Stimulated activated CD4-positive, alpha-beta T cell treated with anti-CD3 and anti-CD28 coated beads, Interleukin-2, amount 100 ng/mL, for 48 hours (primary cell): Measurements from ENCODE around the gene PRKN.
"Not testable (repeated sequence)": the region's sequence is repeated elsewhere in the genome, so short reads cannot be mapped to it uniquely, and the experiment has no call there.

Experiments
- DNase-seq, 2 donors: peaks; one replicate each; pipeline ENCODE4 v3.0.0-alpha.2; 2020

PRKN gene

DNA sequence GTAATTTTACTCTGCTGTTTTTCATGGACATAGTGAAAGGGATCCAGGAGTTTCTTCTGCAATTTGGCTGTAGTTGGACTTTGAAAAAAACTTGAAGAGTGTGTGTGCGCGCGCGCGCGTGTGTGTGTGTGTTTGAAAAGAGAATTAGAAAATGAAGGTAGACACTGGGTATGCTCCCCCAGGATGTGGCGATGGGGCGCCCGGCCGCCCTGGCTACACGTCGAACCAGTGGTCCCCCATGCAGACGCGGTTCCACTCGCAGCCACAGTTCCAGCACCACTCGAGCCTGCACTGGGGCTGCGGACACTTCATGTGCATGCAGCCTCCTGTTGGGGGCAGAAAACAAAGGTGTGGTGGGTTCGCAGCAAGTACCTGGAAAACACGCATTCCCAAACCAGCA, 1377.7 kb downstream of the PRKN start:
- no peak for DNase-seq

DNA sequence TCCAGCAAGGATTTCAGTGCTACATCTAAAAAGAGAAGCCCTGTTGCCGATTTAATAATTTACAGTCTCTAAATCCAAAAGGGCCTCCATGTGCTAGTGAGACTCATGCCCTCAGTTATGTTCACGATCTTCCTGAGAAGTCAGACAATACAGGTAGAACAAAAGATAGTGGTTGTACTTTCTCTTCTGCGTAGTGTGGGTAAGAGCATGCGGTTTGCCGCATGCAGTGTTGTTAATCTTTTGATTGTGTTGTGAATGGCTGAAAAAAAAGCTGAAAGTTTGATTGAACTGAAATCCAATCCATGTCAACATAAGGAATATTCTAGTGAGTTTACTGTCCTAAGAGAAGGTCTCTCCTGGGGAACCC, 1379.0 kb downstream of the PRKN start:
- no peak for DNase-seq

DNA sequence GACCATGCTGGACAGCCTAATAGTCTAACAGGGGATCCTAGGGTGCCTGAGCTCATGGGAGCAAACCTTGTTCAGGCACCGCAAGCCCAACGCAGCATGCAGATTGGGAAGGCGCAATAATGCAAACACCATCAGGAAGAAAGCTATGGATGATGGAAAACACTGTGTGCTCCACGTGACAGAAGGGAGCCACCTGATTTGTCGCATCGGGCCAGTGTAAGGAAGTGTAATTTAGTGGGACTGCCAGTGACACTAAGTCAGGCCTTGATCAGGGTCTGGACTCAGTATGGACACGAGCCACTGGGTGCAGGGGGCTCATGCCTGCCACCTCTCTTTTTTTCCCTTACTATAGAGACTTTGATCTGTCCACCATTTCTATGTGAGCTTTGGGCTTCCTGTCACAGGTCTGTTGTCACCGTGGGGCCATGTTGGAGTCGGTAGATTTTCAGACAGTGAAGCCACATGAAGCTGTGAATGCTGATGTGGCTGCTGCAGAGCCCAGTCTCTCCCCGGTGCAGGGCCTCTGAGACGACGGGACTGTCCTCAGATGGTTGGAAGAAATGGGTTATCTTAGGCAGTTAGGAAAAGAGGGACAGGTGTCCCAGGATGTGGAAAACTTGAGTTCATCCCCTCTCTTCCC, 1379.5 kb downstream of the PRKN start:
- DNase-seq: no peak

DNA sequence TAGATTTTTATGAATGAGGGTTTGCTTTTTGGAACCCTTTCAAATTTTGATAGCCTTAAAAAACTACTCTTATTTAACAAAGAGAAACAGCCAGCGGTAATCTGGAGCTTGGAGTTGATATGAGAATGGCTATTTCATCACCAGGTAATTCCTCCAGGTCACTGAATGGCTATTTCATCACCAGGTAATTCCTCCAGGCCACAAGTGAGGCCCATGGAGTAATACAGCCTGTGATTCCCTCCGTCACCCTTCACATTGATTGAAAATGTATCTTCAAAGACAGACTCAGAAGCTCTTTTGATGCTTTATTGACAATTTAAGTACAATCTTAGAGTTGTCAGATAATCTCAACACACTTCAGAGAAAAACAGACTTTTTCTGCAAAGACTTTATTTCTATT, 1380.4 kb downstream of the PRKN start:
- no peak for DNase-seq

DNA sequence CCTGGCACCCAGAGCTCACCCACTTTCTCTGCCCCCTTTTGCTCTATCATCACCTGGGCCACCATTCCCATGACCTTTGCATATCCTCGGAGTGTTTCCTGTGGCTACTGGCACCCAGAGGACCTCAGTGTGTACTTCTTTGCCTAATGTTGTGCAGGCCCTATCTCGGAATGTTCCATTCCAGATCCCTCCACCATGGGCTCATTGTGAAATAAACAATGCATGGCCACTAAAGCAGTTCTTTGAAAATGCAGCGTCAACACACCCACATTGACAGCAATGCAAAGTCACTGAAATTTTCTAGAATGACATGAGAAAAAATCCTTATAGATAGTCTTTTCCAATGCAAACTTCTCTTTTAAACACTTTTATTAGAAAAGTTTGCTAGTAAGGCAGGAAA, 1380.8 kb downstream of the PRKN start:
- no peak for DNase-seq

DNA sequence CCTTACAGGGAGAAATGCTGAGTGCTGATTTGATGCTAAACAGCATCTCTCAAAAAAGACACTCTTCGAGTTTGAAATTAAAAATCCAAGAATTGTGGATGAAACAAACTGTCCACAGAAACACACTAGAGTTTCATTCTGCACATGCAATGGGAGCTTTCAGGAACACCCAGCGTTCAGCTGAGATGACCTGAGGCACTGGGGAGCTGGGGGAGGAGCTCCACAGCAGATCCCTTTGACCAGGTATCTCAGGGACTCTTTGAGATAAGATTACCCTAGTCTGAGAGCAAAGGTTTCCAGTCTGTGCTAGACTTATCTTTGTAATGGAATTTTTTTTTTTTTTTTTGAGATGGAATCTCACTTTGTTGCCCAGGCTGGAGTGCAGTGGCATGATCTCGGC, 1382.9 kb downstream of the PRKN start:
- DNase-seq: no peak

DNA sequence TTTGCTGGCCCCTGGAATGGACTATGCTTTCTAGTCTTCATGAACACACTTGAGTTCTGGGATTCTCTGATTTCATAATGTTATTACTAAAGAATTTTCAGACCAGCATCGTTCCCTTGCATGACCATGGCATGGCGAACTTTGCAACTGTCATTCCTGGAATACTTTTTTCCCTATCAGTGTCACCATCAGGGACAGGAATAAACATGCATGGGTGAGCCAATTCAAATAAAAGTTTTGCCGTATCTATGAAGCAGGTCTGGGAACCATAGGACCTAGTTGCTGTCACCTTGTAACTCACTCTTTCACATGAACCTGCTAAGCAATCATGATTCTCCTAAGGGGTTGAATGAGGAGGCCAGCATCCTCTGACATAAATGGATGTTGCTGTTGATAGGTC, 1385.5 kb downstream of the PRKN start:
- no peak for DNase-seq

DNA sequence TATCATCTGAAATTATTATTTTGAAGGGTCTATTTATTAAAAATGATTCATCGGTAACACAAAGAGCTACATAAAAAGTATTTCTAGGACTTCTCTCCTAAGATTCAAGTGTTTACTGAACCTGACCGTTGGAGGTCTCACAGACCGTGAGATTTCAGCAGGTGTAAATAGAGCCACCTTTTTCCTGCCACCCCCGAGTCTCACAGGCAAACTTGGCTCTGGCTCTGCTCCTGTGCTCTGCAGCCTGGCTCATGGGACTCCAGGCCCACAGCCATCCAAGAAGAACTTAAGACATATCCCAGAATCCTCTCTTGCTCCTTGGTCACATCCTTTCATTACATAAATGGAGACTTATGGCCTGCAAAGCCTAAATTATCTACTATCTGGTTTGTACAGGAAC, 1385.9 kb downstream of the PRKN start:
- DNase-seq: no peak

DNA sequence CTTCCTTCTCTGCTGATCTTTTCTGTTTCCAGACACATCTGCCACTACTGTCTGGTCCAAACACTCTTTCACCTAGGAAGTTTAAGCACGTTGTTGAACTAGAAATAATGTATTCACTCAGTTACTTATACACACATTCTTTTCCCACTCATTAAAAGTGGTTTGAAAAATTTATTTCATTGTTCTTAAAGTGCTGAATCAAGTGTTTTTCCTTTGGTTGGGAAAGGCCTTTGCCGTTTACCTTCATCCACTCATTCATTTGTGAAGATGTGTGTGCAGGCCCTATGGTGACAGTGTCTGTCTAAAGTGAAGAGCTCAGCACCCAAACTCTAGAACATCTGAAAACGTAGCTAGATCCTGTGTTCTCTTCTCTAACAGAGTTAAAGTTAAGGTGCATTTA, 1389.6 kb downstream of the PRKN start:
- no peak for DNase-seq

DNA sequence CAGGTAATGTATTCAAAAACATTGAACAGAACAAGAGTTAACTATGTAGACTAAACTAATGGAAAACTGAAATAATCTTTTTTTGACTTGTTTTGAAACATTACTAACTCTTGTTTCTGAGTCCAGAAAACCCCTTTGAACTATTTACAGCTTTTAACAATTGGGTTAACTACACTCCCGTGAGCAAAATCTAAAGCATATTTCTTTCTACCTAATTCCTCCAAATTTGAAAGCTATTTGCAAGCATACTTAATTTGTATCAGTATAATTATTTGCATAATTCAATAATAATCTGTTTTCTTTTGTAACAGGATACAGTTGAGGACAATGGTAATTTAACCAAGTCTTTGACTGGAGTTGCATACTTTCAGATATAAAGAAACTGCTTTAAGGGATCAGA, 1391.1 kb downstream of the PRKN start:
- no peak for DNase-seq

DNA sequence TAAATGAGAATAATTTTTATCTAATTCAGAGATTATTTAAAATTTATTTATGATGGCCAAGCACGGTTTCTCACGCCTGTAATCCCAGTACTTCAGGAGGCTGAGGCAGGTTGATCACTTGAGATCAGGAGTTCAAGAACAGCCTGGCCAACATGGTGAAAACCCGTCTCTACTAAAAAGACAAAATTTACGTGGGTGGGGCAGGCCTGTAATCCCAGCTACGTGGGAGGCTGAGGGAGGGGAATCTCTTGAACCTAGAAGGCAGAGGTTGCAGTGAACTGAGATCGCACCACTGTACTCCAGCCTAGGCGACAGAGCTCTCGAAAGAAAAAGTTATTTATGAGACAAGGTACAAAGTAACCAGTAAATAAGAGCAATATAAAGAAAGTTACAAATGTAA, 1394.2 kb downstream of the PRKN start:
- no peak for DNase-seq

DNA sequence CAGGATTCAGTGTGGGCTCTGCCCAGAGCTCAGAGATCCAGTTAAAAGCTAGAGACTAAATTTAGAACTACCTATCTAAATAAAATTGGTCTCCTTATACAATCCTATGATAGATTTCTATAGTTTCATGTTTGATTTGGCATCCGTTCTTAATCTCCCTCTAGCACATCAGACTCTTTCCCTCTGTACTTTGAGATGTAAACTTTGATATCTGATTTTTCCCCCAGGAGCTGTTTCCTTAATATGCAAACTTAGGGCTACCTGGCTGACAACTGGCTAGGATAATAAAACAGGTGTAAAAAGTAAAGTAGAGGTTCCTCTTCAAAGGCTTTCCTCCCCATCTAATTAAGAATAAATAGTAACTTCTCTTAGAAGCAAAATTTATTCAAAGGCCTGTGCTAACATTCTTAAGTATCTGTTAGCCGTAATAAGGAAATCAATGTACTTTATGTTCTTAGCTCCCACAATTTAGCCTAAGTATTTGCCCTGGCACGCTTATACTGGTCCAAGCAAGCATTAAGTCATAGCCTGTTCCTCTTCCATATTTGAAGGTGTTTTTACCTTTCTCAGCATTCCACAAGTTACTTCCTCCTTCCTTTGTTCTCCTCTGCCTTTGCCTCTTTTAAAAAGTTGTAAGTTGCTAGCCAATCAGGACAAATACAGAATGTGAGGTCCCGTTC, 1396.0 kb downstream of the PRKN start:
- not testable (repeated sequence) for DNase-seq

DNA sequence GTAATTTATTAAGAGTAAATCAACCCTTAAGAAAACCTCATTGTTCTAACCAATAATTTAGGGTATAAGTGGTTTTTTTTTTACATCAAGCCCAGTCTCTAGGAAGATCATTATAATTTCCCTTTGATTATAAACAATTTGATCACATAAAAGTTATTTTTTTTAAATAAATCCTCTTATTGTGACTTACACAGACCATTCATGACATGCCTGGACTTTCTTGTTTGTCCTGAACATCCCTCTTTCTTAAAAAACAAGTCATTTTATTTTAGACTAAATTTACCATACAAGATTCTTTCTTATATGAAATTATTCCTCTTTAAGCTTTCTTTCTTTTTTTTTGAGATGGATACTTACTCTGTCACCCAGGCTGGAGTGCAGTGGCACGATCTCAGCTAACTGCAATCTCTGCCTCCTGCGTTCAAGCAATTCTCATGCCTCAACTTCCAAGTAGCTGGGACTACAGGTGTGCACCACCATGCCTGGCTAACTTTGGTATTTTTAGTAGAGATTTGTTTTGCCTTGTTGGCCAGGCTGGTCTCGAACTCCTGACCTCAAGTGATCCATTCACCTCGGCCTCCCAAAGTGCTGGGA, 1400.1 kb downstream of the PRKN start:
- DNase-seq: no peak

DNA sequence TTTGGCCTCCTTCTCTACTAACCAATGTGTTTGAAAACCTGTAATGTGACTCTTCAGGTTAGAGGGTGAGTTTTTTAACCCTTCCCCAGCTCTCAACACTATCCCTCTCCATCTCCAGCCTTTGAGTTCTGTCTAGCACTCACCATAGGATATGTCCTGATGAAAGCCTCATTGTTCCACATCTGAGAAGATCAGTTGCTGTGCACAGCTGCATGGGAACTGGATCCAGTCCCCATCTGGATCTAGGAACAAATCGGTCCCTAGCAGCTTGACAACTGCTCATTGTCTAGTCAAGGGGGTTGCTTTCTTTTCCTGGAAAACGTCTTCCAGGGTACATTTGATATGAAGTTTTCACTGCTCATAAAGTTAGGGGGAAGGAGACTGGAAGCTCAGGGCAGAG, 1408.3 kb downstream of the PRKN start:
- no peak for DNase-seq

DNA sequence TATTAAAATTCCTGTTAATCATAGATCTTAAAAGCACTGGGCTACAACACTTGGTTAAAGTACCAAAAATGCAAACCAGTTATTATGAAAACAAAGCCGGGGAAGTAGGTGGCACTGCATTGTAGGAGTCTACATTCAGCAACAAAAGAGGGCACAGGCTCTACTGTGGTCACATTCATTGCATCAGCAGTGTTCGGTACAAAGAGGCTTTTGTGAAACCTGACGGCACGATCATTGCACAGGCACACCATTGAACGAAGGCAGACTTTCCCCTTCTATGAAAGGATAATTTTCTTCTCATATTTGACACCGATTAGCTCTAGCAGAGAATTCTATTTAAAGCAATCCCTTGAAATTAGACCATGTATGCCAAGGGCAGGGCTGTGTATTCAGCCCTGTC, 1409.1 kb downstream of the PRKN start:
- DNase-seq: no peak

DNA sequence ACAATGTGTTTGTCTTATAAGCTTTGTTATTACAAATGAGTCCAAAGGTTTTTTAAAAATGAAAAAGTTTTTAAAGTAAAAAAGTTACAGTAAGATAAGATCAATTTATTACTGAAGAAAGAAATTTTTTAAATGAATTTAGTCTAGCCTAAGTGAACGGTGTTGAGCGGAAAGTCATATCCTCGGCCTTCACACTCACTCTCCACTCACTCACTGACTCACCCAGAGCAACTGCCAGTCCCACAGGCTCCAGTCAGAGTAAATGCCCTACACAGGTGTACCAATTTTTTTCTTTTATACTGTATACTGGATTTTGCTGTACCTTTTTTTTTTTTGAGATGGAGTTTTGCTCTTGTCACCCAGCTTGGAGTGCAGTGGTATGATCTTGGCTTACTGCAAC, 1411.0 kb downstream of the PRKN start:
- DNase-seq: no peak

DNA sequence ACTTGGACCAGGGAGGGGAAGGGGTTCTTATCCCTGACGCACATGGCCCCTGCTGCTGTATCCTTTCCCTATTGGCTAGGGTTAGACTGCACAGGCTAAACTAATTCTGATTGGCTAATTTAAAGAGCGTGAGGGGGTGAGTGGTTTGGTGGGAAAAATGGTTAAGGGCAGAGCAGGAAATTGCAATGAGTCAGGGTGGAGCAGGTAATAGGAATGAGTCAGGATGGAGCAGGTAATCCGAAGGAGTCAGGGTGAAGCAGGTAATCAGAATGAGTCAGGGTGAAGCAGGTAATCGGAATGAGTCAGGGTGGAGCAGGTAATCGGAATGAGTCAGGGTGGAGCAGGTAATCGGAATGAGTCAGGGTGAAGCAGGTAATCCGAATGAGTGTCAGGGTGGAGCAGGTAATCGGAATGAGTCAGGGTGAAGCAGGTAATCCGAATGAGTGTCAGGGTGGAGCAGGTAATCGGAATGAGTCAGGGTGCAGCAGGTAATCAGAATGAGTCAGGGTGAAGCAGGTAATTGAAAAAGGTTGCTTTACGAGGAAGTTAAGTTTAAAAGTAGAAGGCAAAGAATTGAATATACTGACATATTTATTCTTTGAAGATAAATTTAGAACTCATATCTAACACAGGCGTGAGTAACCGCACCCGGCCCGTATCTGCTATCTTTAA, 1412.2 kb downstream of the PRKN start:
- DNase-seq: not testable (repeated sequence)

DNA sequence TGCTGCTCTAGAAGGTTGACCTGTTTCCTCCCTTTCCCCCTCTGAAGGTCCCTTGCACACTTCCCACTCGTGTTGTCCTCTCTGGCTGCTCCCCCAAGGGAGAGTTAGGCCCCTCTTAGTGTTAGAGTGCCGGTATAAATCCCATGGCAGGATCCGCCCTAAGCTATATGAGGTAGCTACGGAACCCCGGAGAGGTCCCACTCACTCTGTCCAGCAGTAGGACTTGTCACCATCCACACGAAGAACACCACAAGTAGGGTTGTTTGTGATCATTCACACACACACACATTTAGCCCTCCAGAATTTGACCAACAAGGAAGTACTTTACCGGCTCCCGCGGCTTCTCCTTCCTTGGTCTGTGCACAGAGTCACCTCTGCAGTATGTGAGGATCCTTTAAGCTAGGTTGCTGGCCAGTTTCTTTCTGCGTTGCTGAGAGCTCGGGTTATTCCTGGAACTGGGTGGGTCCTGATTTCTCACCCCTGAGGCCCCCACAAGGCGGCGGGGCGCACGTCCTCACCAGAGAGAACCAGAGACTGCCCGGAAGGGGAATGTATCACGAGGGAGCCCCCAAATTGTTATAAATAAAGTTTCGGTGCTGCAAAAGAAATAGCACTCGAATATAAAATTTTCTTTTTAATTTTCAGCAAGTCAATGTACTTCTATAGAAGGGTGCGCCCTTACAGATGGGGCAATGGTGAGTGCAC, 1412.9 kb downstream of the PRKN start:
- DNase-seq: not testable (repeated sequence)

DNA sequence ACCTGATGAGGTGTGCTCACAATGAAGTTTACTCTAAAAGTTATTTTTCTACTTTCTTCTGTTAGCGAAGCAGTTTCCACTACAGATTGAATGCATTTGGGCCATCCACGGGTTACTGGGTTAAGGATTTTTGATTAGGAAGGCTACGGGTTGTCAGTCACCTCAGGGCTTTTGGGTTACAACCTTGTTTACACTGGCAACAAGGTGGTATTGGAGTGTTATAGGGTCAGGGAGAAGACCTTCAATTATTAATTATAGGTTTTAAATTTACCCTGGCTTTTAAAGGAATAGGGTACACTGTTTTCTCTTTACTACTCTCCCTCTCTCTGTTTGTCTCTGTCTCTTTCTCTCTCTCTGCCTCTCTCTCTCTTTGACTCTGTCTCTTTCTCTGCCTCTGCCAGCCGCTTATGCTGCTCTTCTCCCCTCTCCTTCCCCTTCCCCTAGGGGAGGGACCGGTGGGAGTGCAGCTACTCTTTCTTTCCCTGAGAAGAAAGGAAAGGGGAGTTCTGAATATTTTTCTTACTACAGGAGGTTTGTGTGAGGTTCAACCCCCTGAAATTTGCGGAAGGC, 1413.5 kb downstream of the PRKN start:
- DNase-seq: no peak

DNA sequence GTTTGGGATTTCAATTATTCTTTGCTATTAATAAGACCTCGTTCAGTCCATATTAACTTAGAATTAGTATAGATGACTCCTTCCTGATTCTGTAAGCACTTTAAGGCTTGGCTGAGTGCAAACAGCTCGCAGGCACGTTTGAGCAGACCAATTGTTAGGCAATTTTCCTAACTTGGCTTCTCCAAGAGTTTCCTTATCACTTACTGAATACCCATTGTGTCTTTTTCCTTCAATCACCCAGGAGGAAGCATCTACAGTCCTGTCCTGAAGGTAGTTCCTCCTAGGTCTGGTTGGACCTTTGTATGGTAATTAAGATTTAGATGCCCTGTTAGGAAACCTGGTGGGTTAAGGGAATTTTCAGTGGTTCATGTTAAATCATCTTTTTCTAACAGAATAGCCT, 1414.1 kb downstream of the PRKN start:
- not testable (repeated sequence) for DNase-seq

DNA sequence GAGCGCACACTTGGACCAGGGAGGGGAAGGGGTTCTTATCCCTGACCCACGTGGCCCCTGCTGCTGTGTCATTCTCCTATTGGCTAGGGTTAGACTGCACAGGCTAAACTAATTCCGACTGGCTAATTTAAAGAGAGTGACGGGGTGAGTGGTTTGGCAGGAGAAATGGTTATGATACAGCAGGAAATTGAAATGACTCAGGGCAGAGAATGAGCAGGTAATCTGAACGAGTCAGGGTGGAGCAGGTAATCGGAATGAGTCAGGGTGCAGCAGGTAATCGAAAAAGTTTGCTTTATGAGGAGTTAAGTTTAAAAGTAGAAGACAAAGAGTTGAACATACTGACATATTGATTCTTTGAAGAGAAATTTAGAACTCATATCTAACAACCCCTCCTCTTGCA, 1417.8 kb downstream of the PRKN start:
- not testable (repeated sequence) for DNase-seq

DNA sequence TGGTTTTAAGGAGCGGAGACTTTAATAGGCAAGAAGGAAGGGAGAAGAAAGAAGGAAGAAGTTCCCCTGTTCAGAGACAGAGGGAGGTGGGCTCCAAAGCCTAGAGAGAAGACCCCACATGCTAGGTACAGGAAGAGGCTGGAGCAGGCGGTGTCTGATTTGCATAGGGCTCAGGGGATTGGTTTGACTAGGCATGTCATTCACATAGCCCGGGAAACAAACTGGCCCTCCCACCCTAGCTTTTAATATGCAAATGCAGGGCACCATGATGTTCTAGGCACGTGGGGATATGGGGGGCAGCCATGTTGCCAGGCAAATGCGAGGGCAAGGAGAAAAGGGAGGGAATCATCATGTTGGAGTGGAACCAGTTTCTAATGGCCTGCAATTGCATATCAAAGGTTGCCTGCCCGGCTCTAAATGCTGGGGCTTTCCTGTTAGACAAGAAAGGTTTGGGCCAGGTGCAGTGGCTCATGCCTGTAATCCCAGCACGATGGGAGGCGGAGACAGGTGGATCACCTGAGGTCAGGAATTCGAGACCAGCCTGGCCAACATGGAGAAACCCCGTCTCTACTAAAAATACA, 1419.4 kb downstream of the PRKN start:
- DNase-seq: no peak

DNA sequence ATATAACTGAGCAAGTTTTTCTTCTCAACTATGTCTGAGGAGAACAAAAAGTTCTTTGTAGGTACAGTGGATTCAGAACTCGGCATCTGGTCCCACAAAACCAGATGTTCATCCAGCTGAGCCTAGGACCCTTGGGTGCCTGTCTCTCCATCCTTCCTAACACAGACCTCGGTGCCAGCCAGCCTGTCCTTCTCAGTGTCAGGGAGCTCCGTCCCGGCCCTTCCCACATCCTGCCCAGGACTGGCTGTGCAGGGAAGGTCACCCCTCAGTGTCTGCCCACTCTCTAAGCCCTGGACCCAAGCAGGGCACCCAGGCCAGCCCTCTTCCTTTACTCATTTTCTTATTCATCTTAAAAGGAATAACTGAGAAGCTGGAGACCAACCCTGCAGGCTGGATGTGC, 1421.7 kb downstream of the PRKN start:
- no peak for DNase-seq
